CD4-positive, alpha-beta T cell (primary cell): ENCODE data around the gene BET1L. TPM values are rescaled to one million over a fixed set of nuclear protein-coding genes. Genes with fewer than 3 reads are reported as not detected.

Source experiments
- ATAC-seq: fragments of 200-7000 bp; cut with Tn5 transposase; one replicate; pipeline ENCODE4 v1.10.0; 2022; ENCODE audit warnings: mild to moderate bottlenecking; ENCODE audit not compliant: poor library complexity
- CTCF ChIA-PET: fragments of 350-600 bp; sonication (Branson Sonifier 250); formaldehyde crosslinking; loops from one replicate; lab custom pipeline; 2021; ENCODE audit warnings: antibody characterized with exemption, inconsistent platforms; lab: Charles Lee
- POLR2A ChIA-PET: fragments of 350-600 bp; sonication (Branson Sonifier 250); formaldehyde crosslinking; loops from one replicate; lab custom pipeline; 2021; ENCODE audit warnings: antibody characterized with exemption, inconsistent platforms; lab: Charles Lee
- DNase-seq, 14 experiments: peaks; one replicate each; pipeline ENCODE4 v3.0.0-alpha.2; 2013 to 2020; ENCODE audit warnings: mixed read lengths in 2 of 14
- H3K27ac ChIP-seq, 2 donors: one replicate each; pipeline versions ENCODE4 v1.5.1 to v1.7.0; 2013; ENCODE audit warnings: low read length in 2 of 2, low read depth in 1 of 2, mild to moderate bottlenecking in 1 of 2
- H3K27me3 ChIP-seq, 2 experiments: 1 replicate in 1 of 2; 2 replicates in 1 of 2; pipeline versions ENCODE4 v1.6.1 to v1.7.0; 2013; ENCODE audit warnings: low read length in 2 of 2, control low read depth in 1 of 2, mild to moderate bottlenecking in 1 of 2, moderate library complexity in 1 of 2; ENCODE audit not compliant: insufficient read depth in 2 of 2, control insufficient read depth in 1 of 2
- H3K36me3 ChIP-seq: one replicate; pipeline ENCODE4 v1.6.1; 2013; ENCODE audit warnings: low read length, control low read depth; ENCODE audit not compliant: insufficient read depth
- H3K4me1 ChIP-seq: one replicate; pipeline ENCODE4 v1.6.1; 2013; ENCODE audit warnings: low read length, control low read depth; ENCODE audit not compliant: insufficient read depth
- H3K4me3 ChIP-seq: one replicate; pipeline ENCODE4 v1.5.1; 2013; ENCODE audit warnings: mild to moderate bottlenecking, low read length, moderate library complexity
- H3K9me3 ChIP-seq, 2 experiments: 1 replicate in 1 of 2; 2 replicates in 1 of 2; pipeline versions ENCODE4 v1.6.1 to v1.7.0; 2013; ENCODE audit warnings: low read length in 2 of 2, mild to moderate bottlenecking in 2 of 2, control low read depth in 1 of 2, moderate library complexity in 1 of 2; ENCODE audit not compliant: control insufficient read depth in 1 of 2, insufficient read depth in 1 of 2
- H3K27ac Mint-ChIP-seq: one replicate; pipeline ENCODE4 v1.8.0; 2020; ENCODE audit warnings: mixed read lengths
- H3K27me3 Mint-ChIP-seq: one replicate; pipeline ENCODE4 v1.8.0; 2021; ENCODE audit warnings: mixed read lengths
- H3K36me3 Mint-ChIP-seq: one replicate; pipeline ENCODE4 v1.8.0; 2021; ENCODE audit warnings: low read depth, mixed read lengths
- H3K4me1 Mint-ChIP-seq: one replicate; pipeline ENCODE4 v1.8.0; 2021; ENCODE audit warnings: low read depth, mixed read lengths
- H3K4me3 Mint-ChIP-seq: one replicate; pipeline ENCODE4 v1.8.0; 2020; ENCODE audit warnings: mild to moderate bottlenecking, mixed read lengths
- H3K9me3 Mint-ChIP-seq: one replicate; pipeline ENCODE4 v1.8.0; 2020; ENCODE audit warnings: mixed read lengths
- CTCF ChIP-seq: fragments of 200-600 bp; IDR thresholded peaks from one replicate; pipeline ENCODE4 v1.8.0; 2022; ENCODE audit warnings: antibody characterized with exemption, mild to moderate bottlenecking
- intact Hi-C, 2 experiments: fragments of 100-400 bp; cut with DNase I in 1 of 2; cut with micrococcal nuclease in 1 of 2; formaldehyde crosslinking; loops; one replicate each; pipeline versions ENCODE4 v1.15.1 to v1.9.0; 2023 to 2025; cut with DNase I, micrococcal nuclease
- polyA plus RNA-seq, 2 donors: library from polyadenylated mRNA; unstranded; fragments of 120-200 nt; gene quantifications; one replicate each; pipeline ENCODE4 v1.2.1, GENCODE V29; 2013
- total RNA-seq, 174 experiments: library from RNA in 2 of 174; stranded (reverse) in 2 of 174; gene quantifications; one replicate each; pipeline ENCODE4 v1.2.3 and lab custom pipeline; 2021 to 2026

Gene BET1L, protein sequence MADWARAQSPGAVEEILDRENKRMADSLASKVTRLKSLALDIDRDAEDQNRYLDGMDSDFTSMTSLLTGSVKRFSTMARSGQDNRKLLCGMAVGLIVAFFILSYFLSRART
- total RNA-seq (10 to 100 TPM; 69.5 to 72.7 TPM), total RNA-seq (lab: John Stamatoyannopoulos, UW) (31.1 to 118 (median 71.3) reads per million in 172 experiments)
- 50.1 TPM for polyA plus RNA-seq (2013, experiment 1 of 2)
- 49.6 TPM for polyA plus RNA-seq (2013, experiment 2 of 2)

DNA sequence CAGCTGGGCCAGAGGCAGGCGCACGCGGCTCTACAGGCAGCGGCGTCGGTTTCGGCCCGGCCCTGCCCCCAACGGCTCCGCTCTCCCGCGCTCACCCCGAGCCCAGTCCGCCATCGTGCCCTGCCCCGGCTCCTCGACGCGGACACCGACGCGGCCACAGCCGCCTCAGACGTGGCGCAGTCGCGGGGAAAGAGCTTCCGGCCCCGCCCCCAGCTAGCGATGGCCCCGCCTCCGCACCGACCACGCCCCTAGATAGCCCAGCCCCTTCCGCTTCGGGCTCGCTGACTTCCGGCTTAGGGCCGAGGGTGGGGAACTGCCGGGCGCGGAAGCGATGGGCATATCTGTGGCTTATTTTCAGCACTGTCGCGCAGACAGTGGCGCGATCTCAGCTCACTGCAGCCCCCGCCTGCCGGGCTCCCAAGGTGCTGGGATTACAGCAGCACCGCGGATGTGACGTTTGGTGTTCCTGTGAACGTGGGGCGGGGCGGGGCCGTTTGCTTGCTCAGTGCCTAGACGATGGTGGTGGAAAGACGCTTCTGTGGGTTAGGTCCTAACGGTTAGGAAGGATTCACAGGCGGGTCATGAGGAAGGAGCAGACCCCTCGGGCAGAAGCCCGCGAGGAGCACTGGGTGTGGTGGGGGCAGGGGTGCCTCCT is at the start of gene BET1L, which contains the start of gene RIC8A:
Gene BET1L (minus strand): TSS at position 192 of the 655 bp plus-strand sequence. CDS start 78 bp downstream, at position 114.
Gene RIC8A (plus strand): TSS at position 501 of the 655 bp plus-strand sequence. CDS start 1,147 bp downstream, outside the sequence.
- Mint-ChIP-seq H3K27me3 (no peaks in the 10 kb centered on the region), H3K36me3 (peaks cover 94% of the 10 kb centered on the region), H3K4me1 (peaks cover 61% of the 10 kb centered on the region), H3K4me3 (peak within 1 kb of the TSS; percentile 95), H3K9me3 (no peaks in the 10 kb centered on the region), H3K27ac (peak within 1 kb of the TSS; percentile 99)
- intact Hi-C loops: loop anchor here (1.0 to 5.0 kb wide), 9 partner anchors 29 to 300 kb away; partner anchors contain the start of genes PSMD13 (in 2 of the 2), PTDSS2 (in 2 of the 2), SIRT3 (in 2 of the 2) and IFITM1 (in 1 of the 2)
- H3K27me3 ChIP-seq: no peaks in the 10 kb centered on the region
- DNase-seq: peak; percentile 94 to 100 (median 97)
- no peak for TF ChIP-seq CTCF
- H3K4me3 ChIP-seq: peak within 1 kb of the TSS; percentile 69
- H3K36me3 ChIP-seq: peaks cover 56% of the 10 kb centered on the region
- POLR2A ChIA-PET: interaction anchor here (0.6 to 3.7 kb wide), 55 partner anchors 9 to 613 kb away, joined by 3 to 79 read pairs (median 6); partner anchors contain the start of genes DEAF1, HRAS, LRRC56 and PGGHG
- peak; percentile 76 for ATAC-seq
- no peaks in the 10 kb centered on the region for H3K9me3 ChIP-seq
- CTCF ChIA-PET: interaction anchor here (0.7 to 2.1 kb wide), 4 partner anchors 43 to 243 kb away, joined by 3 to 7 read pairs (median 4); no protein-coding TSS in a partner anchor
- H3K27ac ChIP-seq: peak within 1 kb of the TSS; percentile 93 to 94
- H3K4me1 ChIP-seq: peaks cover 78% of the 10 kb centered on the region

DNA sequence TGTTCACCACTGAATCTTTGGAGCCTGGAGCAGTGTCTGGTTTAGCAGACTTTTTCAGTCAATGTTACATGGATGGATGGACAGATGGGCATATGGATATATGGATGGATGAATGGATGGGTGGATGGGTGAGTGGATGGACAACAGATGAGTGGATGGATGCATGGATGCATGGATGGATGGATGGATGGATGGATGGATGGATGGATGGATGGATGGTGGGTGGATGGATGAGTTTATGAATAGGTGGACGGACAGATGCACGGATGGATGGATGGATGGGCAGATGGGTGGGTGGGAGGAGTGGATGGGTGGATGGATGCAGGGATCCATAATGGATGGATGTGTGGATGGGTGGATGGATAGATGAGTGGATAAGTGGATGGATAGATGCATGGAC is 48.6 kb upstream of the BET1L start:
- TF ChIP-seq CTCF: no peak
- H3K4me3 ChIP-seq: no peak overlapping the region
- Mint-ChIP-seq H3K27me3 (no peaks in the 10 kb centered on the region), H3K4me1 (peaks cover 9% of the 10 kb centered on the region), H3K36me3 (peaks cover 33% of the 10 kb centered on the region), H3K27ac (no peak overlapping the region), H3K4me3 (peak overlapping the region; percentile 38), H3K9me3 (no peaks in the 10 kb centered on the region)
- H3K9me3 ChIP-seq: no peaks in the 10 kb centered on the region
- ChIA-PET POLR2A (interaction anchor here (0.9 to 1.1 kb wide), 2 partner anchors 19 to 52 kb away, joined by 3 read pairs; partner anchors contain the start of genes IFITM2 and PSMD13), CTCF (no interaction called here)
- H3K36me3 ChIP-seq: peaks cover 29% of the 10 kb centered on the region
- H3K4me1 ChIP-seq: peaks cover 3% of the 10 kb centered on the region
- no peaks in the 10 kb centered on the region for H3K27me3 ChIP-seq
- H3K27ac ChIP-seq: no peak overlapping the region
- no peak for DNase-seq
- intact Hi-C loops: no loop called here
- no peak for ATAC-seq

GRCh38 chr11:255176-255575 is 48.0 kb upstream of the BET1L start:
- H3K36me3 Mint-ChIP-seq: peaks cover 40% of the 10 kb centered on the region
- H3K27me3 ChIP-seq: no peaks in the 10 kb centered on the region
- no peak overlapping the region for H3K27ac ChIP-seq
- ChIA-PET POLR2A (interaction anchor here (0.9 to 1.1 kb wide), 3 partner anchors 12 to 53 kb away, joined by 3 to 4 read pairs (median 3); partner anchors contain the start of genes IFITM2 and PSMD13), CTCF (interaction anchor here (1.2 kb wide), 1 partner anchor 50 kb away, joined by 4 read pairs; no protein-coding TSS in a partner anchor)
- H3K9me3 ChIP-seq: no peaks in the 10 kb centered on the region
- no peak overlapping the region for H3K4me3 ChIP-seq
- no peaks in the 10 kb centered on the region for H3K27me3 Mint-ChIP-seq
- H3K27ac Mint-ChIP-seq: no peak overlapping the region
- peaks cover 13% of the 10 kb centered on the region for H3K4me1 Mint-ChIP-seq
- H3K9me3 Mint-ChIP-seq: no peaks in the 10 kb centered on the region
- no peak overlapping the region for H3K4me3 Mint-ChIP-seq
- TF ChIP-seq CTCF: no peak
- ATAC-seq (no peak), DNase-seq (no peak)
- H3K4me1 ChIP-seq: peaks cover 6% of the 10 kb centered on the region
- H3K36me3 ChIP-seq: peaks cover 33% of the 10 kb centered on the region
- intact Hi-C loops: no loop called here
